Erythroblast (primary cell): ENCODE data around the gene LSM10.

Experiments
- GATA1 ChIP-seq: IDR thresholded peaks from 2 replicates; pipeline ENCODE4 v1.6.1; 2011; ENCODE audit warnings: low read depth, mild to moderate bottlenecking, control low read depth, low read length, moderate library complexity
- POLR2A ChIP-seq: IDR thresholded peaks from 2 replicates; pipeline ENCODE4 v1.6.1; 2011; ENCODE audit warnings: mild to moderate bottlenecking, low read length

- TF ChIP-seq POLR2A = no peak
- TF ChIP-seq GATA1 = no peak
Measured at GRCh38 chr1:36421649-36422048, 23.9 kb upstream of the LSM10 start.
